Measurements from ENCODE around the gene ZCCHC17. TPM values are rescaled to one million over a fixed set of nuclear protein-coding genes. Genes with fewer than 3 reads are reported as not detected.

The ZCCHC17 gene
- total RNA-seq, 1 donor from 2014 or later = 39.2 TPM

- no peak overlapping the region for H3K4me3 ChIP-seq (ENCODE audit: low read depth, low read length)
- TF ChIP-seq, protein P1, sequence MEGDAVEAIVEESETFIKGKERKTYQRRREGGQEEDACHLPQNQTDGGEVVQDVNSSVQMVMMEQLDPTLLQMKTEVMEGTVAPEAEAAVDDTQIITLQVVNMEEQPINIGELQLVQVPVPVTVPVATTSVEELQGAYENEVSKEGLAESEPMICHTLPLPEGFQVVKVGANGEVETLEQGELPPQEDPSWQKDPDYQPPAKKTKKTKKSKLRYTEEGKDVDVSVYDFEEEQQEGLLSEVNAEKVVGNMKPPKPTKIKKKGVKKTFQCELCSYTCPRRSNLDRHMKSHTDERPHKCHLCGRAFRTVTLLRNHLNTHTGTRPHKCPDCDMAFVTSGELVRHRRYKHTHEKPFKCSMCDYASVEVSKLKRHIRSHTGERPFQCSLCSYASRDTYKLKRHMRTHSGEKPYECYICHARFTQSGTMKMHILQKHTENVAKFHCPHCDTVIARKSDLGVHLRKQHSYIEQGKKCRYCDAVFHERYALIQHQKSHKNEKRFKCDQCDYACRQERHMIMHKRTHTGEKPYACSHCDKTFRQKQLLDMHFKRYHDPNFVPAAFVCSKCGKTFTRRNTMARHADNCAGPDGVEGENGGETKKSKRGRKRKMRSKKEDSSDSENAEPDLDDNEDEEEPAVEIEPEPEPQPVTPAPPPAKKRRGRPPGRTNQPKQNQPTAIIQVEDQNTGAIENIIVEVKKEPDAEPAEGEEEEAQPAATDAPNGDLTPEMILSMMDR (conservative IDR thresholded peaks at IDR 0.05; ENCODE audit: low read depth, low read length) = no peak
- no peak for DNase-seq (ENCODE audit: low read depth)
These were observed 51.6 kb downstream of the ZCCHC17 start for GRCh38 chr1:31348449-31348848.

DNA sequence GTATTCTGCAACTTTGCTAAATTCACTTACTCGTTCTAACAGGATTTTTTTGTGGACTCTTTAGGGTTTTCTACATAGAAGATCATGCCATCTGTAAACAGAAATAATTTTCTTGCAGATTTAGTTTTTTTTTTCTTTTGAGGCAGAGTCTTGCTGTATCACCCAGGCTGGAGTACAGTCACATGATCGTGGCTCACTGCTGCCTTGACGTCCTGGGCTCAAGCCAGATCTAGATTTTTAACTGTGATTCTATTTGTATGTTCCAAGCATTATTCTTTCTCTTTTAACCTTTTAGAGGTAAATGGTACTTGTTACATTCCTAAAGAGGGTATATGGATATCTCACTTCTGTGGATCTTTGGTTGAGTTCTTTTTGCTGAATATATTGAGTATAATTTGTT lies 57.5 kb downstream of the ZCCHC17 start:
- TF ChIP-seq, protein P1 (conservative IDR thresholded peaks at IDR 0.05; ENCODE audit: low read depth, low read length) = no peak
- no peak overlapping the region for H3K4me3 ChIP-seq (ENCODE audit: low read depth, low read length)
- DNase-seq (ENCODE audit: low read depth) = no peak

- no peak overlapping the region for H3K4me3 ChIP-seq (ENCODE audit: low read depth, low read length)
- DNase-seq (ENCODE audit: low read depth) = no peak
- TF ChIP-seq, protein P1 (conservative IDR thresholded peaks at IDR 0.05; ENCODE audit: low read depth, low read length) = no peak
These were observed 59.6 kb downstream of the ZCCHC17 start for GRCh38 chr1:31356427-31356826.

GRCh38 chr1:31361607-31362006 lies 64.8 kb downstream of the ZCCHC17 start:
- TF ChIP-seq, protein P1 (conservative IDR thresholded peaks at IDR 0.05; ENCODE audit: low read depth, low read length) = no peak
- DNase-seq (ENCODE audit: low read depth) = no peak
- H3K4me3 ChIP-seq (ENCODE audit: low read depth, low read length) = no peak overlapping the region

- TF ChIP-seq, protein P1 (conservative IDR thresholded peaks at IDR 0.05; ENCODE audit: low read depth, low read length) = no peak
- DNase-seq (ENCODE audit: low read depth) = no peak
- H3K4me3 ChIP-seq (ENCODE audit: low read depth, low read length) = no peak overlapping the region
These were observed 65.2 kb downstream of the ZCCHC17 start for GRCh38 chr1:31362032-31362431.

- TF ChIP-seq, protein P1 (conservative IDR thresholded peaks at IDR 0.05; ENCODE audit: low read depth, low read length) = peak; percentile 4
- no peak overlapping the region for H3K4me3 ChIP-seq (ENCODE audit: low read depth, low read length)
- DNase-seq (ENCODE audit: low read depth) = peak; percentile 89
These were observed 67.9 kb downstream of the ZCCHC17 start for GRCh38 chr1:31364561-31365250.

- DNase-seq (ENCODE audit: low read depth) = no peak
- TF ChIP-seq, protein P1 (conservative IDR thresholded peaks at IDR 0.05; ENCODE audit: low read depth, low read length) = no peak
These were observed 70.0 kb downstream of the ZCCHC17 start for GRCh38 chr1:31366796-31367195.

More at GRCh38 chr1:31366796-31367195, 70.0 kb downstream of the ZCCHC17 start:
- H3K4me3 ChIP-seq (ENCODE audit: low read depth, low read length) = no peak overlapping the region
